Measurements from ENCODE around the gene FBN2.

GRCh38 chr5:128536254-128537220 is 1.5 kb downstream of the FBN2 start:
- TF ChIP-seq POLR2A (IDR thresholded peaks at IDR 0.05; ENCODE audit: low read depth, low read length): no peak
- TF ChIP-seq POLR2AphosphoS5 (IDR thresholded peaks at IDR 0.05; ENCODE audit: low read depth, low read length): no peak
- no peak for TF ChIP-seq TAF1 (IDR thresholded peaks at IDR 0.05; ENCODE audit: borderline replicate concordance, low read depth, low read length)
